ENCODE data around the gene IL3RA.

DNA sequence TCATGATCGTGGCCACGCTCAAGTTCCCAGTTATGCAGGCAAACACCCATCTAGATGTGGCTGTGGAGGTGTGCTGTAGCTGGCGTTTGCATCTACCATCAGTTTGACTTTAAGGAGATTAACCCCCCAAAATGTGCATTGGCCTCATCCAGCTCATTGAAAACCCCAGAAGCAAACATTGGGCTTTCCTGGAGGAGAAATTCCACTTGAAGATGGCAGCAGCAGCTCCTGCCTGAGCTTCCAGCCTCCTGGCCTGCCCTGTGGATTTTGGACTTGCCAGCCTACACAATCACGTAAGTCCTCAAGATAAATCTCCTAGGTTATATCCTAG lies 85.5 kb downstream of the IL3RA start:
- TF ChIP-seq POLR2AphosphoS5 (IDR thresholded peaks at IDR 0.05; ENCODE audit: low read depth) = no peak
- TF ChIP-seq, protein P1, sequence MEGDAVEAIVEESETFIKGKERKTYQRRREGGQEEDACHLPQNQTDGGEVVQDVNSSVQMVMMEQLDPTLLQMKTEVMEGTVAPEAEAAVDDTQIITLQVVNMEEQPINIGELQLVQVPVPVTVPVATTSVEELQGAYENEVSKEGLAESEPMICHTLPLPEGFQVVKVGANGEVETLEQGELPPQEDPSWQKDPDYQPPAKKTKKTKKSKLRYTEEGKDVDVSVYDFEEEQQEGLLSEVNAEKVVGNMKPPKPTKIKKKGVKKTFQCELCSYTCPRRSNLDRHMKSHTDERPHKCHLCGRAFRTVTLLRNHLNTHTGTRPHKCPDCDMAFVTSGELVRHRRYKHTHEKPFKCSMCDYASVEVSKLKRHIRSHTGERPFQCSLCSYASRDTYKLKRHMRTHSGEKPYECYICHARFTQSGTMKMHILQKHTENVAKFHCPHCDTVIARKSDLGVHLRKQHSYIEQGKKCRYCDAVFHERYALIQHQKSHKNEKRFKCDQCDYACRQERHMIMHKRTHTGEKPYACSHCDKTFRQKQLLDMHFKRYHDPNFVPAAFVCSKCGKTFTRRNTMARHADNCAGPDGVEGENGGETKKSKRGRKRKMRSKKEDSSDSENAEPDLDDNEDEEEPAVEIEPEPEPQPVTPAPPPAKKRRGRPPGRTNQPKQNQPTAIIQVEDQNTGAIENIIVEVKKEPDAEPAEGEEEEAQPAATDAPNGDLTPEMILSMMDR (conservative IDR thresholded peaks at IDR 0.05; ENCODE audit: low read depth in 2 of 2) = no peak
- TF ChIP-seq NANOG (IDR thresholded peaks at IDR 0.05; ENCODE audit: borderline replicate concordance) = no peak
- no peak for TF ChIP-seq EZH2 (IDR thresholded peaks at IDR 0.05; ENCODE audit: low read depth, unreplicated experiment)
- TF ChIP-seq, protein P2, sequence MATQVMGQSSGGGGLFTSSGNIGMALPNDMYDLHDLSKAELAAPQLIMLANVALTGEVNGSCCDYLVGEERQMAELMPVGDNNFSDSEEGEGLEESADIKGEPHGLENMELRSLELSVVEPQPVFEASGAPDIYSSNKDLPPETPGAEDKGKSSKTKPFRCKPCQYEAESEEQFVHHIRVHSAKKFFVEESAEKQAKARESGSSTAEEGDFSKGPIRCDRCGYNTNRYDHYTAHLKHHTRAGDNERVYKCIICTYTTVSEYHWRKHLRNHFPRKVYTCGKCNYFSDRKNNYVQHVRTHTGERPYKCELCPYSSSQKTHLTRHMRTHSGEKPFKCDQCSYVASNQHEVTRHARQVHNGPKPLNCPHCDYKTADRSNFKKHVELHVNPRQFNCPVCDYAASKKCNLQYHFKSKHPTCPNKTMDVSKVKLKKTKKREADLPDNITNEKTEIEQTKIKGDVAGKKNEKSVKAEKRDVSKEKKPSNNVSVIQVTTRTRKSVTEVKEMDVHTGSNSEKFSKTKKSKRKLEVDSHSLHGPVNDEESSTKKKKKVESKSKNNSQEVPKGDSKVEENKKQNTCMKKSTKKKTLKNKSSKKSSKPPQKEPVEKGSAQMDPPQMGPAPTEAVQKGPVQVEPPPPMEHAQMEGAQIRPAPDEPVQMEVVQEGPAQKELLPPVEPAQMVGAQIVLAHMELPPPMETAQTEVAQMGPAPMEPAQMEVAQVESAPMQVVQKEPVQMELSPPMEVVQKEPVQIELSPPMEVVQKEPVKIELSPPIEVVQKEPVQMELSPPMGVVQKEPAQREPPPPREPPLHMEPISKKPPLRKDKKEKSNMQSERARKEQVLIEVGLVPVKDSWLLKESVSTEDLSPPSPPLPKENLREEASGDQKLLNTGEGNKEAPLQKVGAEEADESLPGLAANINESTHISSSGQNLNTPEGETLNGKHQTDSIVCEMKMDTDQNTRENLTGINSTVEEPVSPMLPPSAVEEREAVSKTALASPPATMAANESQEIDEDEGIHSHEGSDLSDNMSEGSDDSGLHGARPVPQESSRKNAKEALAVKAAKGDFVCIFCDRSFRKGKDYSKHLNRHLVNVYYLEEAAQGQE (IDR thresholded peaks at IDR 0.05; ENCODE audit: unreplicated experiment) = no peak
- TF ChIP-seq EZH2phosphoT487 (IDR thresholded peaks at IDR 0.05; ENCODE audit: unreplicated experiment) = no peak
- TF ChIP-seq ZNF331 (CRISPR knock-in tag; IDR thresholded peaks at IDR 0.05; ENCODE audit: low read depth) = no peak
- no peak for TF ChIP-seq JUNB (IDR thresholded peaks at IDR 0.05; ENCODE audit: unreplicated experiment)
- TF ChIP-seq CREB1 (CRISPR knock-in tag; IDR thresholded peaks at IDR 0.05; ENCODE audit: low read depth) = no peak
- TF ChIP-seq, protein P3, sequence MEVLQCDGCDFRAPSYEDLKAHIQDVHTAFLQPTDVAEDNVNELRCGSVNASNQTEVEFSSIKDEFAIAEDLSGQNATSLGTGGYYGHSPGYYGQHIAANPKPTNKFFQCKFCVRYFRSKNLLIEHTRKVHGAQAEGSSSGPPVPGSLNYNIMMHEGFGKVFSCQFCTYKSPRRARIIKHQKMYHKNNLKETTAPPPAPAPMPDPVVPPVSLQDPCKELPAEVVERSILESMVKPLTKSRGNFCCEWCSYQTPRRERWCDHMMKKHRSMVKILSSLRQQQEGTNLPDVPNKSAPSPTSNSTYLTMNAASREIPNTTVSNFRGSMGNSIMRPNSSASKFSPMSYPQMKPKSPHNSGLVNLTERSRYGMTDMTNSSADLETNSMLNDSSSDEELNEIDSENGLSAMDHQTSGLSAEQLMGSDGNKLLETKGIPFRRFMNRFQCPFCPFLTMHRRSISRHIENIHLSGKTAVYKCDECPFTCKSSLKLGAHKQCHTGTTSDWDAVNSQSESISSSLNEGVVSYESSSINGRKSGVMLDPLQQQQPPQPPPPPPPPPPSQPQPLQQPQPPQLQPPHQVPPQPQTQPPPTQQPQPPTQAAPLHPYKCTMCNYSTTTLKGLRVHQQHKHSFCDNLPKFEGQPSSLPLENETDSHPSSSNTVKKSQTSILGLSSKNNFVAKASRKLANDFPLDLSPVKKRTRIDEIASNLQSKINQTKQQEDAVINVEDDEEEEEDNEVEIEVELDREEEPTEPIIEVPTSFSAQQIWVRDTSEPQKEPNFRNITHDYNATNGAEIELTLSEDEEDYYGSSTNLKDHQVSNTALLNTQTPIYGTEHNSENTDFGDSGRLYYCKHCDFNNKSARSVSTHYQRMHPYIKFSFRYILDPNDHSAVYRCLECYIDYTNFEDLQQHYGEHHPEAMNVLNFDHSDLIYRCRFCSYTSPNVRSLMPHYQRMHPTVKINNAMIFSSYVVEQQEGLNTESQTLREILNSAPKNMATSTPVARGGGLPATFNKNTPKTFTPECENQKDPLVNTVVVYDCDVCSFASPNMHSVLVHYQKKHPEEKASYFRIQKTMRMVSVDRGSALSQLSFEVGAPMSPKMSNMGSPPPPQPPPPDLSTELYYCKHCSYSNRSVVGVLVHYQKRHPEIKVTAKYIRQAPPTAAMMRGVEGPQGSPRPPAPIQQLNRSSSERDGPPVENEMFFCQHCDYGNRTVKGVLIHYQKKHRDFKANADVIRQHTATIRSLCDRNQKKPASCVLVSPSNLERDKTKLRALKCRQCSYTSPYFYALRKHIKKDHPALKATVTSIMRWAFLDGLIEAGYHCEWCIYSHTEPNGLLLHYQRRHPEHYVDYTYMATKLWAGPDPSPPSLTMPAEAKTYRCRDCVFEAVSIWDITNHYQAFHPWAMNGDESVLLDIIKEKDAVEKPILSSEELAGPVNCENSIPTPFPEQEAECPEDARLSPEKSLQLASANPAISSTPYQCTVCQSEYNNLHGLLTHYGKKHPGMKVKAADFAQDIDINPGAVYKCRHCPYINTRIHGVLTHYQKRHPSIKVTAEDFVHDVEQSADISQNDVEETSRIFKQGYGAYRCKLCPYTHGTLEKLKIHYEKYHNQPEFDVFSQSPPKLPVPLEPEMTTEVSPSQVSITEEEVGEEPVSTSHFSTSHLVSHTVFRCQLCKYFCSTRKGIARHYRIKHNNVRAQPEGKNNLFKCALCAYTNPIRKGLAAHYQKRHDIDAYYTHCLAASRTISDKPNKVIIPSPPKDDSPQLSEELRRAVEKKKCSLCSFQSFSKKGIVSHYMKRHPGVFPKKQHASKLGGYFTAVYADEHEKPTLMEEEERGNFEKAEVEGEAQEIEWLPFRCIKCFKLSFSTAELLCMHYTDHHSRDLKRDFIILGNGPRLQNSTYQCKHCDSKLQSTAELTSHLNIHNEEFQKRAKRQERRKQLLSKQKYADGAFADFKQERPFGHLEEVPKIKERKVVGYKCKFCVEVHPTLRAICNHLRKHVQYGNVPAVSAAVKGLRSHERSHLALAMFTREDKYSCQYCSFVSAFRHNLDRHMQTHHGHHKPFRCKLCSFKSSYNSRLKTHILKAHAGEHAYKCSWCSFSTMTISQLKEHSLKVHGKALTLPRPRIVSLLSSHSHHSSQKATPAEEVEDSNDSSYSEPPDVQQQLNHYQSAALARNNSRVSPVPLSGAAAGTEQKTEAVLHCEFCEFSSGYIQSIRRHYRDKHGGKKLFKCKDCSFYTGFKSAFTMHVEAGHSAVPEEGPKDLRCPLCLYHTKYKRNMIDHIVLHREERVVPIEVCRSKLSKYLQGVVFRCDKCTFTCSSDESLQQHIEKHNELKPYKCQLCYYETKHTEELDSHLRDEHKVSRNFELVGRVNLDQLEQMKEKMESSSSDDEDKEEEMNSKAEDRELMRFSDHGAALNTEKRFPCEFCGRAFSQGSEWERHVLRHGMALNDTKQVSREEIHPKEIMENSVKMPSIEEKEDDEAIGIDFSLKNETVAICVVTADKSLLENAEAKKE (CRISPR knock-in tag; IDR thresholded peaks at IDR 0.05) = no peak
